ENCODE measurements around the gene CALCR.
A peak's percentile ranks its signal among the peaks of the same experiment; 100 is the strongest.

The CALCR gene

DNA sequence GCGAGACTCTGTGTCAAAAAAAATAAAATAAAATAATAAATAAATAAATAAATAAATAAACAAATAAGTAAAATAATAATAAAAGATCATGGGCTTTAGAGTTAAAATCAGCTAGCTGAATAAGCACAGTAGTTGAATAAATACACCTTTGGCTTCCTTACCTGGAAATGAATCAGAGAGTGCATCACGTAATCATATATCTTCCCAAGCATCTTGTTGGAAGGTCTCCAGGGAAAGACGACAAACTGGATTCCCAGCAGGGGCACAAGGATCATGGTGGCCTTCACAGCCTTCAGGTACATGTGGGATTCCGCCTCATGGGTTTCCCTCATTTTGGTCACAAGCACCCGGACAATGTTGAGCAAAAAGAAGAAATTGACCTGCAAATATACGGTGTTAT is 138.7 kb downstream of the CALCR start:
- WGBS, 2 donors (ENCODE audit: extremely low coverage in 2 of 2, insufficient read length in 2 of 2, insufficient replicate concordance in 1 of 2): no CpG with 5 or more reads among the region's 6 CpGs
- H3K79me1 ChIP-seq (ENCODE audit: low read depth, low read length): no peaks in the 10 kb centered on the region

DNA sequence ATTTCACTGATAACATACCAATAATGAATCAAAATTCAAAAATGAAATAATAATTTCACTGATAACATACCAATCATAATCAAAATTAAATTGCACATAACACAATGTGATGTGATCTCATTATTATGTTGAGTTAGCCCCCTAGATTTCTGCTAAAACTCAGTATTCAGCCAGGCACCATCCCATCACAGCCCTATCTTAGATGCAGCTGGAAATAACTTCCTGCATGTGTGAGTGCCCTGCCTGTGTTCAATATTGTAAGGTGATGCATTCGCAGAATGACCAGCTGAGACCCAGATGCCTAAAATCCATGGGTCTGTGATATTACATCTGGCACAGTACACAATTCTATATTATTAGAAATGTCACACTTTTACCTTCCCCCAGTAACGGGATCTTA is 142.4 kb downstream of the CALCR start:
- no peak overlapping the region for H2BK12ac ChIP-seq (ENCODE audit: low read length)
- DNase-seq (ENCODE audit: low spot score): no peak
- H3K9me3 ChIP-seq (replicated peaks in 1 of 2; ENCODE audit: control insufficient read depth in 2 of 2, insufficient read depth in 1 of 2, low read depth in 1 of 2, low read length in 2 of 2): no peaks in the 10 kb centered on the region
- no peak overlapping the region for H3K18ac ChIP-seq (ENCODE audit: low read length)
- no peak overlapping the region for H3K14ac ChIP-seq (ENCODE audit: low read length)
- H3K4ac ChIP-seq (ENCODE audit: low read length): no peak overlapping the region
- H3K4me2 ChIP-seq (ENCODE audit: insufficient read depth, low read length, poor library complexity, severe bottlenecking): no peak overlapping the region
- no peak overlapping the region for H2BK120ac ChIP-seq (ENCODE audit: low read depth, low read length)
- no peak overlapping the region for H4K91ac ChIP-seq (ENCODE audit: low read depth, low read length, poor library complexity)
- H3K4me3 ChIP-seq (ENCODE audit: low read length in 2 of 2): no peak overlapping the region
- H3K36me3 ChIP-seq (replicated peaks in 1 of 2; ENCODE audit: control insufficient read depth in 2 of 2, insufficient read depth in 2 of 2, low read length in 2 of 2): no peaks in the 10 kb centered on the region
- H3K9ac ChIP-seq (ENCODE audit: low read depth, low read length, poor library complexity): no peak overlapping the region
- H4K8ac ChIP-seq (ENCODE audit: low read depth, low read length): no peak overlapping the region
- no peaks in the 10 kb centered on the region for H3K4me1 ChIP-seq (ENCODE audit: control insufficient read depth in 2 of 2, insufficient read depth in 1 of 2, low read depth in 1 of 2, low read length in 2 of 2)
- H2AFZ ChIP-seq (ENCODE audit: low read length): no peak overlapping the region
- H3K27me3 ChIP-seq (ENCODE audit: control insufficient read depth in 3 of 3, insufficient read depth in 3 of 3, low read depth in 1 of 3, low read length in 3 of 3): no peaks in the 10 kb centered on the region
- H2BK15ac ChIP-seq (ENCODE audit: low read length): no peak overlapping the region
- H3K27ac ChIP-seq (replicated peaks; ENCODE audit: low read length): no peak overlapping the region
- H3K79me1 ChIP-seq (ENCODE audit: low read depth, low read length): no peaks in the 10 kb centered on the region
- H3K23ac ChIP-seq (ENCODE audit: low read depth, low read length, poor library complexity): no peak overlapping the region
- no CpG with 5 or more reads among the region's 2 CpGs for WGBS, 2 donors (ENCODE audit: extremely low coverage in 2 of 2, insufficient read length in 2 of 2, insufficient replicate concordance in 1 of 2)
- no peak overlapping the region for H2AK5ac ChIP-seq (ENCODE audit: low read depth, low read length)
- H2BK5ac ChIP-seq (ENCODE audit: low read length): no peak overlapping the region

More for the DNA sequence above, 138.7 kb downstream of the CALCR start:
- Histone ChIP-seq H2BK15ac (ENCODE audit: low read length) (no peak overlapping the region), H2AK5ac (ENCODE audit: low read depth, low read length) (no peak overlapping the region), H3K9me3 (replicated peaks in 1 of 2; ENCODE audit: control insufficient read depth in 2 of 2, insufficient read depth in 1 of 2, low read depth in 1 of 2, low read length in 2 of 2) (no peaks in the 10 kb centered on the region), H4K8ac (ENCODE audit: low read depth, low read length) (no peak overlapping the region), H3K4ac (ENCODE audit: low read length) (no peak overlapping the region), H3K4me3 (ENCODE audit: low read length in 2 of 2) (no peak overlapping the region), H3K27ac (replicated peaks; ENCODE audit: low read length) (no peak overlapping the region), H3K23ac (ENCODE audit: low read depth, low read length, poor library complexity) (no peak overlapping the region), H2AFZ (ENCODE audit: low read length) (no peak overlapping the region), H2BK5ac (ENCODE audit: low read length) (no peak overlapping the region), H3K4me2 (ENCODE audit: insufficient read depth, low read length, poor library complexity, severe bottlenecking) (no peak overlapping the region), H2BK12ac (ENCODE audit: low read length) (no peak overlapping the region), H3K36me3 (replicated peaks in 1 of 2; ENCODE audit: control insufficient read depth in 2 of 2, insufficient read depth in 2 of 2, low read length in 2 of 2) (no peaks in the 10 kb centered on the region), H3K14ac (ENCODE audit: low read length) (no peak overlapping the region), H3K4me1 (ENCODE audit: control insufficient read depth in 2 of 2, insufficient read depth in 1 of 2, low read depth in 1 of 2, low read length in 2 of 2) (no peaks in the 10 kb centered on the region), H3K27me3 (ENCODE audit: control insufficient read depth in 3 of 3, insufficient read depth in 3 of 3, low read depth in 1 of 3, low read length in 3 of 3) (no peaks in the 10 kb centered on the region), H4K91ac (ENCODE audit: low read depth, low read length, poor library complexity) (no peak overlapping the region), H3K18ac (ENCODE audit: low read length) (no peak overlapping the region), H3K9ac (ENCODE audit: low read depth, low read length, poor library complexity) (no peak overlapping the region), H2BK120ac (ENCODE audit: low read depth, low read length) (no peak overlapping the region)
- DNase-seq (ENCODE audit: low spot score): no peak

DNA sequence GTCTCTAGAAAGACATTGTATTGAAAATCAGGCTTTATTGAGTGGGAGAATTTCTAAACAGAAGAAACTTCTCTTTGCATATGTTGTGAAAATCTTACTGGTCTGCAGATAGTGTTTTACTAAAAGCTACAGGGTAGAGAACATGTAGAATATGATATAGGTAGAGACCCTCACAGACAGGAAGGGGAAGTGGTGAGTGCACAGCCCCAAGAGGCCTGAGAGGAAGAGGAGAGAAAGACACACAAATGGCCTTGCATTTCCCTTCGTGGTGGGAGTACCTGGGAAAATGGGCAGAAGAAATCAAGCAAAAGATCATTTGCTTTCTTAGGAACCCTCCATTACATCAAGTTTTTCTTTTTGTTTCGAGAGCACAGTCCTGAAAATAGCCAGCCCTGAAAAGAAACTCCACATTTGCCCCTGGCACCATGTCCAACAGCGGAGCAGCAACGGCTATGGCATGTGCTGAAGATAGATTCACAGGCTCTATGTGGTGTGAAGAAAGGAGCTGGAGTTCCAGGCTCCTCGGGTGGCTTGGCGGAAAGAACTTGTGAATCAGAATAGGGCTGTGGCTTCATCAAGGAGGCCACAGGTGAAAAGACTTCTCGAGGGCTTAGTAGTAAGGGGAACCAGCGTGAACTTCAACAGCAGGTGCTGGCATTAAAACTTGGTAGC is 143.5 kb downstream of the CALCR start:
- no peak overlapping the region for H4K8ac ChIP-seq (ENCODE audit: low read depth, low read length)
- no peak for DNase-seq (ENCODE audit: low spot score)
- no peak overlapping the region for H4K91ac ChIP-seq (ENCODE audit: low read depth, low read length, poor library complexity)
- H2AK5ac ChIP-seq (ENCODE audit: low read depth, low read length): no peak overlapping the region
- no peak overlapping the region for H3K4ac ChIP-seq (ENCODE audit: low read length)
- no peaks in the 10 kb centered on the region for H3K9me3 ChIP-seq (replicated peaks in 1 of 2; ENCODE audit: control insufficient read depth in 2 of 2, insufficient read depth in 1 of 2, low read depth in 1 of 2, low read length in 2 of 2)
- no peak overlapping the region for H3K4me3 ChIP-seq (ENCODE audit: low read length in 2 of 2)
- no peak overlapping the region for H3K14ac ChIP-seq (ENCODE audit: low read length)
- no peak overlapping the region for H3K18ac ChIP-seq (ENCODE audit: low read length)
- H3K36me3 ChIP-seq (replicated peaks in 1 of 2; ENCODE audit: control insufficient read depth in 2 of 2, insufficient read depth in 2 of 2, low read length in 2 of 2): no peaks in the 10 kb centered on the region
- no peak overlapping the region for H3K27ac ChIP-seq (replicated peaks; ENCODE audit: low read length)
- H3K23ac ChIP-seq (ENCODE audit: low read depth, low read length, poor library complexity): no peak overlapping the region
- WGBS, 2 donors (ENCODE audit: extremely low coverage in 2 of 2, insufficient read length in 2 of 2, insufficient replicate concordance in 1 of 2): no CpG with 5 or more reads among the region's 8 CpGs
- H3K27me3 ChIP-seq (ENCODE audit: control insufficient read depth in 3 of 3, insufficient read depth in 3 of 3, low read depth in 1 of 3, low read length in 3 of 3): no peaks in the 10 kb centered on the region
- H3K4me1 ChIP-seq (ENCODE audit: control insufficient read depth in 2 of 2, insufficient read depth in 1 of 2, low read depth in 1 of 2, low read length in 2 of 2): peaks cover 0 to under 1% of the 10 kb centered on the region in 2 donors
- H2BK120ac ChIP-seq (ENCODE audit: low read depth, low read length): no peak overlapping the region
- no peak overlapping the region for H2BK5ac ChIP-seq (ENCODE audit: low read length)
- H2BK15ac ChIP-seq (ENCODE audit: low read length): no peak overlapping the region
- no peak overlapping the region for H3K9ac ChIP-seq (ENCODE audit: low read depth, low read length, poor library complexity)
- H3K79me1 ChIP-seq (ENCODE audit: low read depth, low read length): no peaks in the 10 kb centered on the region
- H2BK12ac ChIP-seq (ENCODE audit: low read length): no peak overlapping the region
- H3K4me2 ChIP-seq (ENCODE audit: insufficient read depth, low read length, poor library complexity, severe bottlenecking): no peak overlapping the region
- peak overlapping the region; percentile 65 for H2AFZ ChIP-seq (ENCODE audit: low read length)

DNA sequence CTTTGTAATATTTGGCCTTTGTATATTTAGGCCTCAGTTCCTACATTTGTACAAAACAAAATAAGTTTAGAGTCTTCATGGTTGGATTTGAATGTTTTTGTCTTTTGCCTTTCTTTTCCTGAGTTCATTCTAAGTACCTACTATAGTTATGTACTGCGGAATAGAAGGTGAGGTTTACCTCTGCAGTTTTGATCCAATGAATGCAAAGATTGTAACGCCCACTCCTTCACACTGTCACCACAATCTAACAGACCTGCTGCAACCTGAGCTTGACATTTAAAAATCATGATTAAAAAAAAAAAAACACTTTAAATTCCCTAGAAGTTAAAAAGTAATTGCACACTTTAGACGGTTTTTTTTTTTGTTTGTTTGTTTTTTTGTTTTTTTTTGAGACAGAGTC is 145.0 kb downstream of the CALCR start:
- no peak overlapping the region for H3K18ac ChIP-seq (ENCODE audit: low read length)
- no peaks in the 10 kb centered on the region for H3K79me1 ChIP-seq (ENCODE audit: low read depth, low read length)
- H3K27me3 ChIP-seq (ENCODE audit: control insufficient read depth in 3 of 3, insufficient read depth in 3 of 3, low read depth in 1 of 3, low read length in 3 of 3): no peaks in the 10 kb centered on the region
- H3K4me1 ChIP-seq (ENCODE audit: control insufficient read depth in 2 of 2, insufficient read depth in 1 of 2, low read depth in 1 of 2, low read length in 2 of 2): peaks cover 0 to 6% of the 10 kb centered on the region in 2 donors
- H2BK120ac ChIP-seq (ENCODE audit: low read depth, low read length): no peak overlapping the region
- no peak overlapping the region for H2BK15ac ChIP-seq (ENCODE audit: low read length)
- no peak overlapping the region for H2AFZ ChIP-seq (ENCODE audit: low read length)
- no peak overlapping the region for H3K4ac ChIP-seq (ENCODE audit: low read length)
- H3K9me3 ChIP-seq (replicated peaks in 1 of 2; ENCODE audit: control insufficient read depth in 2 of 2, insufficient read depth in 1 of 2, low read depth in 1 of 2, low read length in 2 of 2): no peaks in the 10 kb centered on the region
- no peak overlapping the region for H3K27ac ChIP-seq (replicated peaks; ENCODE audit: low read length)
- H3K23ac ChIP-seq (ENCODE audit: low read depth, low read length, poor library complexity): no peak overlapping the region
- no CpG with 5 or more reads among the region's 3 CpGs for WGBS, 2 donors (ENCODE audit: extremely low coverage in 2 of 2, insufficient read length in 2 of 2, insufficient replicate concordance in 1 of 2)
- no peak for DNase-seq (ENCODE audit: low spot score)
- no peak overlapping the region for H4K91ac ChIP-seq (ENCODE audit: low read depth, low read length, poor library complexity)
- H2BK5ac ChIP-seq (ENCODE audit: low read length): no peak overlapping the region
- no peak overlapping the region for H2AK5ac ChIP-seq (ENCODE audit: low read depth, low read length)
- H2BK12ac ChIP-seq (ENCODE audit: low read length): no peak overlapping the region
- H3K9ac ChIP-seq (ENCODE audit: low read depth, low read length, poor library complexity): no peak overlapping the region
- no peak overlapping the region for H3K14ac ChIP-seq (ENCODE audit: low read length)
- H3K4me3 ChIP-seq (ENCODE audit: low read length in 2 of 2): no peak overlapping the region
- H3K36me3 ChIP-seq (replicated peaks in 1 of 2; ENCODE audit: control insufficient read depth in 2 of 2, insufficient read depth in 2 of 2, low read length in 2 of 2): no peaks in the 10 kb centered on the region
- no peak overlapping the region for H4K8ac ChIP-seq (ENCODE audit: low read depth, low read length)
- H3K4me2 ChIP-seq (ENCODE audit: insufficient read depth, low read length, poor library complexity, severe bottlenecking): no peak overlapping the region

All from neuronal stem cell (in vitro differentiated cells).